ENCODE results near the gene ADAM21. TPM values are rescaled to one million over a fixed set of nuclear protein-coding genes. Genes with fewer than 3 reads are reported as not detected.
"Not testable (repeated sequence)": the region's sequence is repeated elsewhere in the genome, so short reads cannot be mapped to it uniquely, and the experiment has no call there.

ADAM21 gene
- total and polyA plus RNA-seq, 2 donors (not counting 3 experiments of a cell fraction or from before 2014, with no cell fraction given), result 0.06 TPM; not detected in 1

DNA sequence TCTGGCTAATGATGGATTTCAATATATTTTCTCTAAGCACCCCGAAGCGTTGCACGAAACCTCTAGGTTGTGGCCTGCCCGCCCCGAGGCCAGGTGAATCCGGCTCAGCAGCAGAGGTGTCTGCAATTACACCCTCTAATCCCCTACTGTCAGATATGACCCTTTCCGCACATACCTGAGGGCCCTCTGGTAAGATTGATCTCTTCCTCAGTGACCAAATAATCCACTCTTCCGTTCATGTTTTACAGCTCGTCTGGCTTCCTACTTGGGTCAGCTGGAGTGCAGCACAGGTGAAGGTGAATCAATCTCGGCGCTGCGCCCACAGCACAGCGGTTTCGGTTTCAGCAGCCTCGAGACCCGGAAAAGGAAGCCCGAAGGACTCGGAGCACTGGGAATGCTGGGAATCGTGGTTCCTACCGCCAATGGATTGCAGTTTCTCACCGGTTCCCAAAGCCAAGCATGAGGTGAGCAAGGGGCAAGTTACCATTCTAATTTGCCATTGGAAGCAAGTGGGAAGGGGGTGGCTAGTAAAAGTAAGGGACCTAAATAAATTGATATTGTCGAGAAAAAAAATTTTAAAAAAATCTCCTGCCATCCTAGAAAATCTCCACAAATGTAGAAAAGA lies 35.1 kb upstream of the ADAM21 start, which contains the start of gene SYNJ2BP:
TSS of gene SYNJ2BP (minus strand) at position 366 of the 625 bp plus-strand sequence. CDS start at position 239, 127 bp downstream.
- Histone ChIP-seq H3K27me3 (ENCODE audit: control insufficient read depth in 2 of 2, insufficient read depth in 2 of 2, low read length in 2 of 2) (no peaks in the 10 kb centered on the region), H3K4me1 (ENCODE audit: control insufficient read depth, extremely low read depth, insufficient read depth, low read length) (peaks cover 5% of the 10 kb centered on the region), H3K27ac (ENCODE audit: insufficient read depth, low read depth, low read length) (peak within 1 kb of the TSS; percentile 45), H3K9me3 (replicated peaks; ENCODE audit: control insufficient read depth, insufficient read depth, low read length) (no peaks in the 10 kb centered on the region), H3K79me2 (ENCODE audit: control insufficient read depth, insufficient read depth, low read length) (peaks cover 19% of the 10 kb centered on the region), H3K4me3 (replicated peaks in 1 of 3; ENCODE audit: insufficient read depth in 1 of 3, low read depth in 1 of 3, low read length in 3 of 3) (peak within 1 kb of the TSS; percentile 71 to 95 (median 92)), H4K20me1 (replicated peaks; ENCODE audit: control insufficient read depth, extremely low read depth, insufficient read depth, low read length) (no peaks in the 10 kb centered on the region), H3K9me1 (replicated peaks; ENCODE audit: control insufficient read depth, extremely low read depth, insufficient read depth, low read length) (no peaks in the 10 kb centered on the region), H3K4me2 (ENCODE audit: insufficient read depth, low read length) (peak within 1 kb of the TSS; percentile 58), H2AFZ (ENCODE audit: low read depth, low read length) (peak within 1 kb of the TSS; percentile 97), H3K36me3 (ENCODE audit: control insufficient read depth in 2 of 2, extremely low read depth in 1 of 2, insufficient read depth in 2 of 2, low read length in 2 of 2) (no peaks in the 10 kb centered on the region), H3K9ac (replicated peaks; ENCODE audit: extremely low read depth, insufficient read depth, low read length) (peak within 1 kb of the TSS; percentile 76)
- TF ChIP-seq POLR2AphosphoS5 (IDR thresholded peaks at IDR 0.05; ENCODE audit: insufficient read depth, low read depth, low read length) (no peak), GATA2 (IDR thresholded peaks at IDR 0.05; ENCODE audit: insufficient read depth, insufficient read length, low read depth, low read length) (no peak), FOS (IDR thresholded peaks at IDR 0.05; ENCODE audit: borderline replicate concordance, insufficient read depth, low read length) (no peak), POLR2A (IDR thresholded peaks at IDR 0.05; ENCODE audit: low read depth, low read length) (no peak), JUN (IDR thresholded peaks at IDR 0.05; ENCODE audit: borderline replicate concordance, insufficient read depth, insufficient read length, low read depth) (no peak), EZH2 (IDR thresholded peaks at IDR 0.05; ENCODE audit: borderline replicate concordance, low read depth, low read length, severe bottlenecking) (no peak), MYC (IDR thresholded peaks at IDR 0.05; ENCODE audit: low read depth, low read length) (no peak)
- TF ChIP-seq, protein P1, sequence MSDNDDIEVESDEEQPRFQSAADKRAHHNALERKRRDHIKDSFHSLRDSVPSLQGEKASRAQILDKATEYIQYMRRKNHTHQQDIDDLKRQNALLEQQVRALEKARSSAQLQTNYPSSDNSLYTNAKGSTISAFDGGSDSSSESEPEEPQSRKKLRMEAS (IDR thresholded peaks at IDR 0.05; ENCODE audit: insufficient read depth, insufficient read length), result no peak
- TF ChIP-seq, protein P2, sequence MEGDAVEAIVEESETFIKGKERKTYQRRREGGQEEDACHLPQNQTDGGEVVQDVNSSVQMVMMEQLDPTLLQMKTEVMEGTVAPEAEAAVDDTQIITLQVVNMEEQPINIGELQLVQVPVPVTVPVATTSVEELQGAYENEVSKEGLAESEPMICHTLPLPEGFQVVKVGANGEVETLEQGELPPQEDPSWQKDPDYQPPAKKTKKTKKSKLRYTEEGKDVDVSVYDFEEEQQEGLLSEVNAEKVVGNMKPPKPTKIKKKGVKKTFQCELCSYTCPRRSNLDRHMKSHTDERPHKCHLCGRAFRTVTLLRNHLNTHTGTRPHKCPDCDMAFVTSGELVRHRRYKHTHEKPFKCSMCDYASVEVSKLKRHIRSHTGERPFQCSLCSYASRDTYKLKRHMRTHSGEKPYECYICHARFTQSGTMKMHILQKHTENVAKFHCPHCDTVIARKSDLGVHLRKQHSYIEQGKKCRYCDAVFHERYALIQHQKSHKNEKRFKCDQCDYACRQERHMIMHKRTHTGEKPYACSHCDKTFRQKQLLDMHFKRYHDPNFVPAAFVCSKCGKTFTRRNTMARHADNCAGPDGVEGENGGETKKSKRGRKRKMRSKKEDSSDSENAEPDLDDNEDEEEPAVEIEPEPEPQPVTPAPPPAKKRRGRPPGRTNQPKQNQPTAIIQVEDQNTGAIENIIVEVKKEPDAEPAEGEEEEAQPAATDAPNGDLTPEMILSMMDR (IDR thresholded peaks at IDR 0.05; ENCODE audit: extremely low read depth in 1 of 2, insufficient read depth in 1 of 2, low read depth in 1 of 2, low read length in 2 of 2), result no peak
- POLR2A ChIA-PET, result no interaction called here
- dilution Hi-C loops (cut with MboI; ENCODE audit: extremely low pct_ligation_motif_present, low sequenced_read_pairs) (no loop called here), intact Hi-C loops (cut with micrococcal nuclease) (loop anchor here (1.0 kb wide), 1 partner anchor 58 kb away; the partner anchor contains the start of gene COX16)
- BruUV-seq (replicated peaks), result no TSS peak
- CTCF ChIA-PET, result interaction anchor here (1.0 kb wide), 1 partner anchor 20 kb away, joined by 3 read pairs; no protein-coding TSS in a partner anchor
- DNase-seq (ENCODE audit: low read depth, low spot score) (peak; percentile 74), FAIRE-seq (peak; percentile 98)

DNA sequence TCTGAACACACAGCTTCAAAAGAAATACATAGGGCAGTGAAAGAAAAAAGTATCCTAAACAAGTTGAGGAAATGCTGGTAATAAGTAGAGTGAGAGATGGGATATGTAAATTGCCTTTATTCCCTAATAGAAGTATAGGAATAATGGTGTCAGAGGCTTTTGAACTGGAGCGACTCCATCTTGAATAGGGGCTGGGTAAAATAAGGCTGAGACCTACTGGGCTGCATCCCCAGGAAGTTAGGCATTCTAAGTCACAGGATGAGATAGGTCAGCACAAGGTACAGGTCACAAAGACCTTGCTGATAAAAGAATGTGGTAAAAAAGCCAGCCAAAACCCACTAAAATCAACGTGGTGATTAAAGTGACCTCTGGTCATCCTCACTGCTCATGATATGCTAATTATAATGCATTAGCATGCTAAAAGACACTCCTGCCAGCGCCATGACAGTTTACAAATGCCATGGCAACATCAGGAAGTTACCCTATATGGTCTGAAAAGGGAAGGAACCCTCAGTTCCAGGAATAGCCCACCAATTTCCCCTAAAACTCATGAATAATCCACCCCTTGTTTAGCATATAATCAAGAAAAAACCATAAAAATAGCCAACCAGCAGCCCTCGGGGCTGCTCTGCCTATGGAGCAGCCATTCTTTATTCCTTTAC lies 32.6 kb upstream of the ADAM21 start:
- H3K27me3 ChIP-seq (ENCODE audit: control insufficient read depth in 2 of 2, insufficient read depth in 2 of 2, low read length in 2 of 2); H4K20me1 ChIP-seq (replicated peaks; ENCODE audit: control insufficient read depth, extremely low read depth, insufficient read depth, low read length); H3K4me1 ChIP-seq (ENCODE audit: control insufficient read depth, extremely low read depth, insufficient read depth, low read length); BruUV-seq (replicated peaks); H3K4me2 ChIP-seq (ENCODE audit: insufficient read depth, low read length); H2AFZ ChIP-seq (ENCODE audit: low read depth, low read length); H3K9ac ChIP-seq (replicated peaks; ENCODE audit: extremely low read depth, insufficient read depth, low read length); DNase-seq (ENCODE audit: low read depth, low spot score); intact Hi-C loops (cut with micrococcal nuclease); H3K27ac ChIP-seq (ENCODE audit: insufficient read depth, low read depth, low read length); H3K36me3 ChIP-seq (ENCODE audit: control insufficient read depth in 2 of 2, extremely low read depth in 1 of 2, insufficient read depth in 2 of 2, low read length in 2 of 2); H3K4me3 ChIP-seq (replicated peaks in 1 of 3; ENCODE audit: insufficient read depth in 1 of 3, low read depth in 1 of 3, low read length in 3 of 3); POLR2A ChIA-PET; CTCF ChIA-PET; dilution Hi-C loops (cut with MboI; ENCODE audit: extremely low pct_ligation_motif_present, low sequenced_read_pairs); FAIRE-seq; H3K79me2 ChIP-seq (ENCODE audit: control insufficient read depth, insufficient read depth, low read length); H3K9me3 ChIP-seq (replicated peaks; ENCODE audit: control insufficient read depth, insufficient read depth, low read length); H3K9me1 ChIP-seq (replicated peaks; ENCODE audit: control insufficient read depth, extremely low read depth, insufficient read depth, low read length): not testable (repeated sequence)

Data from endothelial cell of umbilical vein (primary cell).